ENCODE measurements around the gene BCL2L2. TPM values are rescaled to one million over a fixed set of nuclear protein-coding genes. Genes with fewer than 3 reads are reported as not detected.

The BCL2L2 gene
- total RNA-seq, 1 experiment from 2014 or later, result 41.2 TPM

DNA sequence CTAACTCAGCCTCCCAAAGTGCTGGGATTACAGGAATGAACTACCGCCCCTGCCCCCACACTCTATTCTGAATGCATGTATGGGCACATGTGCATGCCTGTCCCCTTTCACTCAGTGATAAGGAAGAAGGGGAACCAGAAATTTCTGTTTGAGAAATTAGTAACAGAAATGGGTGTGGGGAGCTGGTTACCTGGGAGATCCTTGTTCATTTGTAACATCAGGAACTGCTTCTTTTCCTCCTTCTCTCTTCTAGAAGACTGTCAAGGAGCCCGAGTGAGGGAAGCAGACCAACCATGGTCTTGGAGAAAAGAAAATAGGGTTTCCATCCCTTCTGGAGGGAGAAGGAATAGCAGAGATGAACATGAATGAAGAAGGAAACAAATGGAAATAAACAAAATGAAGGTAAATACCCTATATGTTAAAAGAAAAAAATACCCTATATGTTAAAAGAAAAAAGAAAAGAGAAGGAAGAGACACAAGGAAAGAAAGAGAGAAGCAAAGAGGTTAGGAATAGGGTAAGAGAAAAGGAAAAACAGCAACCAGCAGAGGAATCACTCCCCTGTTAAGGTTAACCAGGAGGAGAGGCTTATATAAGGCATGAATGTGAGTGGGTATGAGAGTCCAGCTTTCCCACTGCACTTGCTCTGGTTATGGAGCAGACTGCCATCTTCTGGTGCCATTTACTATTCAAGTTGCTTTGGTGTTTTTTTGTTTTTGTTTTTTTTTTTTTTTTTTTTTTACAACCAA lies 7.2 kb upstream of the BCL2L2 start:
- intact Hi-C loops (cut with micrococcal nuclease), result loop anchor here (1.0 kb wide), 2 partner anchors 34 to 179 kb away; no protein-coding TSS in a partner anchor
- peak overlapping the region; percentile 97 for H3K27ac Mint-ChIP-seq (ENCODE audit: low read depth, unreplicated experiment)
- H3K4me1 Mint-ChIP-seq (ENCODE audit: insufficient read depth, unreplicated experiment), result peaks cover 25% of the 10 kb centered on the region
- peaks cover 5% of the 10 kb centered on the region for H3K36me3 Mint-ChIP-seq (ENCODE audit: insufficient read depth, unreplicated experiment)
- no peak for TF ChIP-seq CTCF (IDR thresholded peaks at IDR 0.05; ENCODE audit: unreplicated experiment)
- POLR2A ChIA-PET, result interaction anchor here (0.6 to 14.7 kb wide), 6 partner anchors 13 to 267 kb away, joined by 3 to 339 read pairs (median 18); partner anchors contain the start of genes HOMEZ and PABPN1
- H3K27me3 Mint-ChIP-seq (ENCODE audit: insufficient read depth, unreplicated experiment), result no peaks in the 10 kb centered on the region
- no TSS peak for BruUV-seq (replicated peaks)
- DNase-seq (ENCODE audit: unreplicated experiment), result peak; percentile 55
- CTCF ChIA-PET, result interaction anchor here (0.5 to 6.4 kb wide), 12 partner anchors 8 to 247 kb away, joined by 3 to 49 read pairs (median 4); partner anchors contain the start of genes HOMEZ and PABPN1
- peak overlapping the region; percentile 95 for H3K4me3 Mint-ChIP-seq (ENCODE audit: unreplicated experiment)
- no peaks in the 10 kb centered on the region for H3K9me3 Mint-ChIP-seq (ENCODE audit: unreplicated experiment)

GRCh38 chr14:23299986-23300686 lies 6.5 kb upstream of the BCL2L2 start:
- Mint-ChIP-seq H3K36me3 (ENCODE audit: insufficient read depth, unreplicated experiment) (peaks cover 10% of the 10 kb centered on the region), H3K4me3 (ENCODE audit: unreplicated experiment) (peak overlapping the region; percentile 95), H3K4me1 (ENCODE audit: insufficient read depth, unreplicated experiment) (peaks cover 25% of the 10 kb centered on the region), H3K9me3 (ENCODE audit: unreplicated experiment) (no peaks in the 10 kb centered on the region), H3K27me3 (ENCODE audit: insufficient read depth, unreplicated experiment) (no peaks in the 10 kb centered on the region), H3K27ac (ENCODE audit: low read depth, unreplicated experiment) (peak overlapping the region; percentile 97)
- intact Hi-C loops (cut with micrococcal nuclease), result loop anchor here (1.0 kb wide), 2 partner anchors 35 to 180 kb away; no protein-coding TSS in a partner anchor
- TF ChIP-seq CTCF (IDR thresholded peaks at IDR 0.05; ENCODE audit: unreplicated experiment), result no peak
- BruUV-seq (replicated peaks), result no TSS peak
- ChIA-PET POLR2A (interaction anchor here (0.6 to 14.7 kb wide), 10 partner anchors 9 to 814 kb away, joined by 3 to 339 read pairs (median 22); partner anchors contain the start of genes ACIN1, C14orf119, HOMEZ and PABPN1), CTCF (interaction anchor here (0.6 to 6.4 kb wide), 27 partner anchors 9 to 1008 kb away, joined by 3 to 49 read pairs (median 4); partner anchors contain the start of genes ACIN1, CIDEB, HOMEZ and PABPN1)
- no peak for DNase-seq (ENCODE audit: unreplicated experiment)

- ChIA-PET POLR2A (interaction anchor here (0.5 to 14.7 kb wide), 16 partner anchors 10 to 813 kb away, joined by 3 to 339 read pairs (median 4); partner anchors contain the start of genes ACIN1, AJUBA, C14orf119 and HAUS4), CTCF (interaction anchor here (0.6 to 6.4 kb wide), 23 partner anchors 10 to 1007 kb away, joined by 3 to 49 read pairs (median 4); partner anchors contain the start of genes ACIN1, CIDEB, HOMEZ and PABPN1)
- intact Hi-C loops (cut with micrococcal nuclease), result loop anchor here (1.0 kb wide), 1 partner anchor 21 kb away; the partner anchor contains the start of gene PABPN1
- H3K4me3 Mint-ChIP-seq (ENCODE audit: unreplicated experiment), result peak overlapping the region; percentile 95
- no peaks in the 10 kb centered on the region for H3K27me3 Mint-ChIP-seq (ENCODE audit: insufficient read depth, unreplicated experiment)
- BruUV-seq (replicated peaks), result TSS peak; percentile 51
- H3K4me1 Mint-ChIP-seq (ENCODE audit: insufficient read depth, unreplicated experiment), result peaks cover 25% of the 10 kb centered on the region
- peak overlapping the region; percentile 97 for H3K27ac Mint-ChIP-seq (ENCODE audit: low read depth, unreplicated experiment)
- no peaks in the 10 kb centered on the region for H3K9me3 Mint-ChIP-seq (ENCODE audit: unreplicated experiment)
- DNase-seq (ENCODE audit: unreplicated experiment), result peak; percentile 22
- H3K36me3 Mint-ChIP-seq (ENCODE audit: insufficient read depth, unreplicated experiment), result peaks cover 10% of the 10 kb centered on the region
- no peak for TF ChIP-seq CTCF (IDR thresholded peaks at IDR 0.05; ENCODE audit: unreplicated experiment)
Measured at GRCh38 chr14:23300687-23301223, 5.9 kb upstream of the BCL2L2 start.

All from MCF 10A (cell line).